ENCODE data around the gene THRB.

The THRB gene

GRCh38 chr3:24158761-24159454 is 335.7 kb downstream of the THRB start:
- DNase-seq (ENCODE audit: low read depth, low spot score), result no peak
- Histone ChIP-seq H3K9me3 (ENCODE audit: low read depth, low read length) (no peaks in the 10 kb centered on the region), H3K4me3 (no peak overlapping the region), H3K9ac (ENCODE audit: insufficient read length) (no peak overlapping the region), H3K36me3 (ENCODE audit: insufficient read depth, low read length) (no peaks in the 10 kb centered on the region), H3K27ac (no peak overlapping the region)
- no peak for TF ChIP-seq FOXP2 (optimal IDR thresholded peaks at IDR 0.05; ENCODE audit: control extremely low read depth, extremely low read length, insufficient read depth)
- no peak for TF ChIP-seq EZH2 (IDR thresholded peaks at IDR 0.05)
- no peak for TF ChIP-seq POLR2AphosphoS5 (IDR thresholded peaks at IDR 0.05; ENCODE audit: borderline replicate concordance, low read depth, low read length)

- TF ChIP-seq EZH2 (IDR thresholded peaks at IDR 0.05), result no peak
- no peak for TF ChIP-seq POLR2AphosphoS5 (IDR thresholded peaks at IDR 0.05; ENCODE audit: borderline replicate concordance, low read depth, low read length)
- no peak for TF ChIP-seq FOXP2 (optimal IDR thresholded peaks at IDR 0.05; ENCODE audit: control extremely low read depth, extremely low read length, insufficient read depth)
- H3K36me3 ChIP-seq (ENCODE audit: insufficient read depth, low read length), result no peaks in the 10 kb centered on the region
- no peak overlapping the region for H3K9ac ChIP-seq (ENCODE audit: insufficient read length)
- no peak overlapping the region for H3K4me3 ChIP-seq
- no peak for DNase-seq (ENCODE audit: low read depth, low spot score)
- H3K27ac ChIP-seq, result no peak overlapping the region
- no peaks in the 10 kb centered on the region for H3K9me3 ChIP-seq (ENCODE audit: low read depth, low read length)
Observed at GRCh38 chr3:24157106-24157505, 337.5 kb downstream of the THRB start.

GRCh38 chr3:24156466-24156865 is 338.2 kb downstream of the THRB start:
- no peaks in the 10 kb centered on the region for H3K9me3 ChIP-seq (ENCODE audit: low read depth, low read length)
- no peak overlapping the region for H3K27ac ChIP-seq
- no peaks in the 10 kb centered on the region for H3K36me3 ChIP-seq (ENCODE audit: insufficient read depth, low read length)
- no peak for DNase-seq (ENCODE audit: low read depth, low spot score)
- TF ChIP-seq EZH2 (IDR thresholded peaks at IDR 0.05) (no peak), POLR2AphosphoS5 (IDR thresholded peaks at IDR 0.05; ENCODE audit: borderline replicate concordance, low read depth, low read length) (no peak), FOXP2 (optimal IDR thresholded peaks at IDR 0.05; ENCODE audit: control extremely low read depth, extremely low read length, insufficient read depth) (no peak)
- no peak overlapping the region for H3K4me3 ChIP-seq
- no peak overlapping the region for H3K9ac ChIP-seq (ENCODE audit: insufficient read length)

- Histone ChIP-seq H3K36me3 (ENCODE audit: insufficient read depth, low read length) (no peaks in the 10 kb centered on the region), H3K9me3 (ENCODE audit: low read depth, low read length) (no peaks in the 10 kb centered on the region), H3K27ac (no peak overlapping the region), H3K9ac (ENCODE audit: insufficient read length) (no peak overlapping the region), H3K4me3 (no peak overlapping the region)
- TF ChIP-seq FOXP2 (optimal IDR thresholded peaks at IDR 0.05; ENCODE audit: control extremely low read depth, extremely low read length, insufficient read depth) (no peak), EZH2 (IDR thresholded peaks at IDR 0.05) (no peak), POLR2AphosphoS5 (IDR thresholded peaks at IDR 0.05; ENCODE audit: borderline replicate concordance, low read depth, low read length) (no peak)
- DNase-seq (ENCODE audit: low read depth, low spot score), result no peak
Observed at GRCh38 chr3:24155276-24155675, 339.4 kb downstream of the THRB start.

- Histone ChIP-seq H3K9ac (ENCODE audit: insufficient read length) (no peak overlapping the region), H3K27ac (no peak overlapping the region), H3K36me3 (ENCODE audit: insufficient read depth, low read length) (no peaks in the 10 kb centered on the region), H3K9me3 (ENCODE audit: low read depth, low read length) (no peaks in the 10 kb centered on the region), H3K4me3 (no peak overlapping the region)
- no peak for DNase-seq (ENCODE audit: low read depth, low spot score)
- TF ChIP-seq FOXP2 (optimal IDR thresholded peaks at IDR 0.05; ENCODE audit: control extremely low read depth, extremely low read length, insufficient read depth) (no peak), POLR2AphosphoS5 (IDR thresholded peaks at IDR 0.05; ENCODE audit: borderline replicate concordance, low read depth, low read length) (no peak), EZH2 (IDR thresholded peaks at IDR 0.05) (no peak)
Observed at GRCh38 chr3:24154781-24155180, 339.9 kb downstream of the THRB start.

- Histone ChIP-seq H3K4me3 (no peak overlapping the region), H3K9ac (ENCODE audit: insufficient read length) (no peak overlapping the region), H3K36me3 (ENCODE audit: insufficient read depth, low read length) (no peaks in the 10 kb centered on the region), H3K27ac (no peak overlapping the region), H3K9me3 (ENCODE audit: low read depth, low read length) (no peaks in the 10 kb centered on the region)
- no peak for TF ChIP-seq FOXP2 (optimal IDR thresholded peaks at IDR 0.05; ENCODE audit: control extremely low read depth, extremely low read length, insufficient read depth)
- no peak for TF ChIP-seq EZH2 (IDR thresholded peaks at IDR 0.05)
- TF ChIP-seq POLR2AphosphoS5 (IDR thresholded peaks at IDR 0.05; ENCODE audit: borderline replicate concordance, low read depth, low read length), result no peak
- DNase-seq (ENCODE audit: low read depth, low spot score), result no peak
Observed at GRCh38 chr3:24154013-24154695, 340.5 kb downstream of the THRB start.

GRCh38 chr3:24151594-24151993 is 343.1 kb downstream of the THRB start:
- Histone ChIP-seq H3K27ac (no peak overlapping the region), H3K36me3 (ENCODE audit: insufficient read depth, low read length) (no peaks in the 10 kb centered on the region), H3K9ac (ENCODE audit: insufficient read length) (no peak overlapping the region), H3K4me3 (no peak overlapping the region), H3K9me3 (ENCODE audit: low read depth, low read length) (no peaks in the 10 kb centered on the region)
- no peak for TF ChIP-seq EZH2 (IDR thresholded peaks at IDR 0.05)
- no peak for DNase-seq (ENCODE audit: low read depth, low spot score)

GRCh38 chr3:24149032-24149431 is 345.6 kb downstream of the THRB start:
- DNase-seq (ENCODE audit: low read depth, low spot score), result no peak
- H3K9ac ChIP-seq (ENCODE audit: insufficient read length), result no peak overlapping the region
- H3K9me3 ChIP-seq (ENCODE audit: low read depth, low read length), result no peaks in the 10 kb centered on the region
- no peak for TF ChIP-seq FOXP2 (optimal IDR thresholded peaks at IDR 0.05; ENCODE audit: control extremely low read depth, extremely low read length, insufficient read depth)
- no peak for TF ChIP-seq EZH2 (IDR thresholded peaks at IDR 0.05)
- no peak for TF ChIP-seq POLR2AphosphoS5 (IDR thresholded peaks at IDR 0.05; ENCODE audit: borderline replicate concordance, low read depth, low read length)
- H3K36me3 ChIP-seq (ENCODE audit: insufficient read depth, low read length), result no peaks in the 10 kb centered on the region
- H3K27ac ChIP-seq, result no peak overlapping the region
- H3K4me3 ChIP-seq, result no peak overlapping the region
